Glutamatergic neuron (in vitro differentiated cells): Measurements from ENCODE around the gene PLXNA2. TPM values are rescaled to one million over a fixed set of nuclear protein-coding genes. Genes with fewer than 3 reads are reported as not detected.

Experiments used
- DNase-seq: peaks from one replicate; pipeline ENCODE4 v3.0.0; 2022
- H3K27ac Mint-ChIP-seq: one replicate; pipeline ENCODE4 v1.8.0; 2020; ENCODE audit warnings: mild to moderate bottlenecking, mixed read lengths, inconsistent platforms; ENCODE audit not compliant: unreplicated experiment
- H3K27me3 Mint-ChIP-seq: one replicate; pipeline ENCODE4 v1.8.0; 2020; ENCODE audit warnings: mild to moderate bottlenecking, moderate library complexity, mixed read lengths, inconsistent platforms; ENCODE audit not compliant: unreplicated experiment
- H3K36me3 Mint-ChIP-seq: one replicate; pipeline ENCODE4 v1.8.0; 2020; ENCODE audit warnings: mild to moderate bottlenecking, mixed read lengths, inconsistent platforms; ENCODE audit not compliant: unreplicated experiment
- H3K4me1 Mint-ChIP-seq: one replicate; pipeline ENCODE4 v1.8.0; 2020; ENCODE audit warnings: mild to moderate bottlenecking, low read depth, mixed read lengths, inconsistent platforms; ENCODE audit not compliant: unreplicated experiment
- H3K4me3 Mint-ChIP-seq: one replicate; pipeline ENCODE4 v1.8.0; 2020; ENCODE audit warnings: mild to moderate bottlenecking, mixed read lengths, inconsistent platforms; ENCODE audit not compliant: unreplicated experiment
- H3K9me3 Mint-ChIP-seq: one replicate; pipeline ENCODE4 v1.8.0; 2020; ENCODE audit warnings: mild to moderate bottlenecking, moderate library complexity, mixed read lengths, inconsistent platforms; ENCODE audit not compliant: unreplicated experiment
- CTCF ChIP-seq: fragments of 200-600 bp; sonication (generic); IDR thresholded peaks from one replicate; pipeline ENCODE4 v1.5.0; 2021; ENCODE audit not compliant: partially characterized antibody, unreplicated experiment
- total RNA-seq: library from RNA; stranded (reverse); fragmentation: NEBNext Ultra II Directional; extraction: Animal tissue kit (Norgen Biotek cat#: 25700); gene quantifications from one replicate; pipeline ENCODE4 v1.2.1, GENCODE V29; 2021; ENCODE audit not compliant: unreplicated experiment

The PLXNA2 gene
- total RNA-seq, 1 donor from 2014 or later: 66.0 TPM

DNA sequence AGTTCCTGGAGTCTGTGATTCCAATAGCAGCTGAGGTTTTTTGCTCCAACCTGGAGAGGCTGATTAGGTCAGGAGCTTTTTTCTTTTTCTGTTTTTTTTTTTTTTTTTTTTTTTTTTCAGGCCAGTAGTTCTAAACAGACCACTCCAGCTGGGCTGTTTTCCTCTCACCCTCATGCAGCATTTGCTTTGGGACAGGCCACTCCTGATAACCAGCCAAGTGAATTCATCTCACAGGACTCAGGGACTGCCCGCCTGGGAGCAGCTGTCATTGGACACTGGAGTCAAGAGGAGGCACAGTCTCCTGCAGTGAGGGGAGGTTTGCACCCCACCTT, 22.9 kb downstream of the PLXNA2 start:
- Mint-ChIP-seq H3K36me3 (peaks cover 2% of the 10 kb centered on the region), H3K4me3 (no peak overlapping the region), H3K9me3 (peaks cover 4% of the 10 kb centered on the region), H3K4me1 (peaks cover 39% of the 10 kb centered on the region), H3K27ac (no peak overlapping the region), H3K27me3 (peaks cover 2% of the 10 kb centered on the region)
- TF ChIP-seq CTCF: no peak
- DNase-seq: no peak

DNA sequence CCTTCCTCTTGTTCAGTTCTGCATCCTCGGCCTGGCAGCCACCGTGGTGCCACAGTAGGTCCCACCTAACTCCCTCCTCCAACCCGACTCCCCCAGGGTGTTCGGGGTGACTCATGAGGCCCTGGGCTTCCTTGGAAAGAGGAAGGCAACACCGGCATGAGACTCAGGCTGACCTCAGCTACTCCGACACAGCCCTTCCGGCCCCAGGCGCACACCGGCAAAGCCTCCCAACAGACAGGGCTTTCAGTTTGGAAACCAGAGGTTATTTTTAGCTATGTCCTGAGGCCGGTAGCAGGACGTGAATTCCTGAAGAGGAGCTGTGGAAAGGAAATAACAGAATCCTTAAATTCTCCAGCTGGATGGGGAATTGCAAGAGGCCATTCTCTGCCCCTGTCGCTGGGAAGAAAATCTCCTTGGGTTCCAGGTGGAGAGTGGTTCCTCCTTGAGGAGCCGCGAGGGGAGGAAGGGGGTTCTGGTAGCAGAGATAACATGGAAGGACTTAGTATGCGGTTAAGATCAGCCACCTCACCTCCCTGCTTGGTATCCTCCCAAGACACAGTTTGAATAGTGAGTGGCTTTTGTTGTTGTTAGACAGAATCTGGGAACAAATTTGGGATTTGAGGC, 24.4 kb downstream of the PLXNA2 start:
- Mint-ChIP-seq H3K4me3 (no peak overlapping the region), H3K9me3 (peaks cover 4% of the 10 kb centered on the region), H3K36me3 (peaks cover 15% of the 10 kb centered on the region), H3K27me3 (peaks cover 6% of the 10 kb centered on the region), H3K4me1 (peaks cover 34% of the 10 kb centered on the region), H3K27ac (no peak overlapping the region)
- no peak for TF ChIP-seq CTCF
- DNase-seq: no peak

DNA sequence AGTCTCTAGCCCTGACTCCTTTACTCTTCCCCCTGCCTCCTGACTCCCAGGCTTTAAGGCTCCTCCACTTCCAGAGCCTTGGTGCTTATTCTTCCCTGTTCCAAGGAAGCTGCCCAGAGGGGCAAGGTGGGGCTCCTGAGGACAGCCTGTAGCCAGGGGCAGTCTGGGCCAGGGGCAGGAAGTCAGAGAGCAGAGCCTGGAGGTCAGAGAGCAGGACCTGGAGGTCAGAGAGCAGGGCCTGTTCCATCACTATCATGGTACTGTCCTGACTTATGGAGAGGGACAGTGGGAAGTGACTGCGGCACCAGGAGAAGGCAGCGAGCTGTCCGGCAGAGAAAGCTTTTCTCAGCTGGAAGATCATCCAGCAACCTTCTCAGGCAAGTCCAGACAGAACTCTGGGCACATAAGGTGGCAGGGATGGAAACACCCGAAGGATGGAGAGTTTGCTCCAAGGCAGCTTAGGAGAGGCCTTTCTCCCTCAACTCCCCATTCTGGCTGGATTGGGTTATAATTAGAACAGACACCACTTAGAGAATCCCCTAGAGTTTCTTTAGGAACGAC, 25.0 kb downstream of the PLXNA2 start:
- DNase-seq: no peak
- peaks cover 6% of the 10 kb centered on the region for H3K27me3 Mint-ChIP-seq
- peaks cover 4% of the 10 kb centered on the region for H3K9me3 Mint-ChIP-seq
- no peak for TF ChIP-seq CTCF
- peaks cover 33% of the 10 kb centered on the region for H3K4me1 Mint-ChIP-seq
- H3K27ac Mint-ChIP-seq: no peak overlapping the region
- no peak overlapping the region for H3K4me3 Mint-ChIP-seq
- peaks cover 15% of the 10 kb centered on the region for H3K36me3 Mint-ChIP-seq

GRCh38 chr1:208218237-208219097, 25.7 kb downstream of the PLXNA2 start:
- TF ChIP-seq CTCF: no peak
- Mint-ChIP-seq H3K27me3 (peaks cover 6% of the 10 kb centered on the region), H3K27ac (no peak overlapping the region), H3K9me3 (peaks cover 4% of the 10 kb centered on the region), H3K4me3 (no peak overlapping the region), H3K36me3 (peaks cover 15% of the 10 kb centered on the region), H3K4me1 (peaks cover 34% of the 10 kb centered on the region)
- DNase-seq: no peak

GRCh38 chr1:208217781-208218180, 26.4 kb downstream of the PLXNA2 start:
- Mint-ChIP-seq H3K27me3 (peaks cover 6% of the 10 kb centered on the region), H3K27ac (no peak overlapping the region), H3K4me1 (peaks cover 30% of the 10 kb centered on the region), H3K36me3 (peaks cover 15% of the 10 kb centered on the region), H3K4me3 (no peak overlapping the region), H3K9me3 (peaks cover 4% of the 10 kb centered on the region)
- no peak for TF ChIP-seq CTCF
- no peak for DNase-seq
